ENCODE data around the gene SYDE1. TPM values are rescaled to one million over a fixed set of nuclear protein-coding genes. Genes with fewer than 3 reads are reported as not detected.

SYDE1 gene
- total and polyA plus RNA-seq, 4 donors: 0.72 to 4.2 (median 3.7) TPM

- H3K36me3 ChIP-seq (ENCODE audit: control insufficient read depth in 4 of 4, insufficient read depth in 3 of 4, low read depth in 1 of 4, low read length in 3 of 4): no peaks in the 10 kb centered on the region
- no peak overlapping the region for H3K9ac ChIP-seq (ENCODE audit: low read depth in 1 of 2, low read length in 2 of 2)
- WGBS: 89% methylated on average over 3 of the region's 3 CpGs
- no peak for TF ChIP-seq JUND (IDR thresholded peaks at IDR 0.05)
- no peak for TF ChIP-seq TAF1 (conservative IDR thresholded peaks at IDR 0.05)
- no peak for TF ChIP-seq MAX (IDR thresholded peaks at IDR 0.05)
- H3K4me3 ChIP-seq (ENCODE audit: low read depth in 1 of 3, low read length in 3 of 3): no peak overlapping the region
- H3K27me3 ChIP-seq (ENCODE audit: control insufficient read depth in 4 of 4, insufficient read depth in 4 of 4, low read length in 3 of 4): no peaks in the 10 kb centered on the region
- no peaks in the 10 kb centered on the region for H3K4me1 ChIP-seq (ENCODE audit: control insufficient read depth in 4 of 4, insufficient read depth in 4 of 4, low read length in 3 of 4)
- H3K27ac ChIP-seq (ENCODE audit: low read depth in 1 of 2, low read length in 2 of 2): no peak overlapping the region
- peaks cover 0 to 4% (median 3%) of the 10 kb centered on the region in 4 donors for H3K9me3 ChIP-seq (ENCODE audit: control insufficient read depth in 4 of 4, low read length in 3 of 4)
- no peak for DNase-seq (ENCODE audit: low spot score)
Observed at GRCh38 chr19:15099017-15099582, 8.1 kb upstream of the SYDE1 start.

GRCh38 chr19:15101479-15102082, 5.6 kb upstream of the SYDE1 start:
- TF ChIP-seq GABPA (IDR thresholded peaks at IDR 0.05 in 1 of 2, conservative IDR thresholded peaks at IDR 0.05 in 1 of 2) (no peak), YY1 (IDR thresholded peaks at IDR 0.05) (no peak), EGR1 (IDR thresholded peaks at IDR 0.05; ENCODE audit: low read depth in 2 of 2) (no peak), CTCF (IDR thresholded peaks at IDR 0.05; ENCODE audit: low read depth, low read length, missing input control) (peak; percentile 77), REST (IDR thresholded peaks at IDR 0.05) (no peak), FOXA2 (IDR thresholded peaks at IDR 0.05) (no peak), ZBTB33 (IDR thresholded peaks at IDR 0.05) (no peak), FOXA1 (IDR thresholded peaks at IDR 0.05) (no peak), JUND (IDR thresholded peaks at IDR 0.05) (no peak), HNF4G (IDR thresholded peaks at IDR 0.05) (no peak), RAD21 (IDR thresholded peaks at IDR 0.05) (peak; percentile 79 to 84), RXRA (IDR thresholded peaks at IDR 0.05) (no peak), MAX (IDR thresholded peaks at IDR 0.05) (peak; percentile 63), TAF1 (conservative IDR thresholded peaks at IDR 0.05) (no peak), ATF3 (IDR thresholded peaks at IDR 0.05) (no peak), SP1 (IDR thresholded peaks at IDR 0.05) (no peak), HNF4A (conservative IDR thresholded peaks at IDR 0.05) (no peak), NR2F2 (IDR thresholded peaks at IDR 0.05) (no peak)
- H3K27me3 ChIP-seq (ENCODE audit: control insufficient read depth in 4 of 4, insufficient read depth in 4 of 4, low read length in 3 of 4): no peaks in the 10 kb centered on the region
- H3K4me3 ChIP-seq (ENCODE audit: low read depth in 1 of 3, low read length in 3 of 3): no peak overlapping the region
- peaks cover 2 to 6% (median 3%) of the 10 kb centered on the region in 4 donors for H3K9me3 ChIP-seq (ENCODE audit: control insufficient read depth in 4 of 4, low read length in 3 of 4)
- 57% methylated on average over 3 of the region's 3 CpGs for WGBS
- no peak overlapping the region for H3K27ac ChIP-seq (ENCODE audit: low read depth in 1 of 2, low read length in 2 of 2)
- H3K4me1 ChIP-seq (ENCODE audit: control insufficient read depth in 4 of 4, insufficient read depth in 4 of 4, low read length in 3 of 4): no peaks in the 10 kb centered on the region
- H3K9ac ChIP-seq (ENCODE audit: low read depth in 1 of 2, low read length in 2 of 2): no peak overlapping the region
- peak; percentile 61 for DNase-seq (ENCODE audit: low spot score)
- H3K36me3 ChIP-seq (ENCODE audit: control insufficient read depth in 4 of 4, insufficient read depth in 3 of 4, low read depth in 1 of 4, low read length in 3 of 4): no peaks in the 10 kb centered on the region
